ENCODE measurements around the gene ADGRL1. TPM values are rescaled to one million over a fixed set of nuclear protein-coding genes. Genes with fewer than 3 reads are reported as not detected.

Gene ADGRL1
- total RNA-seq, 1 experiment from 2014 or later, result 39.3 TPM

DNA sequence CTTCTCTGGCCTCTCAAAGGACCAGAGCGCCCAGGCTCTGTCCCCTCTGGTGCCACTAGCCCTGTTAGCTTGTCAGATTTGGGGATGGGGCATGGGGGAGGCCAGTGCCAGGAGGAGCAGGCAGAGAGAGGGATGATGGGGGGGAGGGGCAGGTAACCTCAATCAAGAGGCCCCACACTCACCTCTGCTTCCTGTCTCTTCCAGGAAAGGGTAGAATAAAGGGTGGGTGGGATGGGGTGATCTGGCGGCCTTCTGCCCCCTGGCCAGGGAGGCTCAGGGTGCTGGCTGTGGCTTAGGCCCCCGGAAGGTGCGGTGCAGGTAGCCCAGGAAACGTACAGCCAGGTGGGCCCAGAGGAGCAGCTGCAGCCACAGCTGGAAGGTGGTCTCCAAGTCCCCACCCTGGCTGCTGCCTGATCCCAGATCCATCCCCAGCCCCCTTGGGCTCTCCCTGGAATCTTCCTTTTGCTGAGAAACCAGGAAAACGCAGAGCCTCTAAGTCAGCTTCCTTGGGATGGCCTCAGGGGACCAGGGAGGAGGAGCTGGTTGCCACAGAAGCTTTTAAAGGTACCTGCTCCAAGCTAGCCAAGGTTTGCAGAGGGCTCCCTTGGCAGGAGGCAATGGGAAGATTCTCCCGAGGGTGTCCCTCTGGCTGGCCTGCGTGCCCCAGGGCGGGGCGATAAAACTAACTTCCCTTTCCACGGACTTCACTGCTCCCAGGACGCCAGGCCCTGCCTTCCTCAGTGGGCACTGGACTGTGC is 93.7 kb downstream of the ADGRL1 start:
- Histone ChIP-seq H4K20me1 (ENCODE audit: low read length) (no peaks in the 10 kb centered on the region), H3F3A (ENCODE audit: low read length, unreplicated experiment) (no peaks in the 10 kb centered on the region), H3K4me3 (ENCODE audit: low read length) (no peak overlapping the region), H3K4me1 (ENCODE audit: insufficient read depth, low read length) (peaks cover 10% of the 10 kb centered on the region), H3K79me2 (ENCODE audit: low read length) (peaks cover 34% of the 10 kb centered on the region), H3K27me3 (ENCODE audit: low read length) (no peaks in the 10 kb centered on the region), H3K36me3 (ENCODE audit: low read depth, low read length) (no peaks in the 10 kb centered on the region), H3K9ac (ENCODE audit: low read length) (no peak overlapping the region), H3K9me2 (replicated peaks; ENCODE audit: low read length) (no peaks in the 10 kb centered on the region), H3K27ac (ENCODE audit: low read length) (no peak overlapping the region), H2AFZ (ENCODE audit: low read length) (no peak overlapping the region), H3K4me2 (ENCODE audit: low read length) (no peak overlapping the region), H3K9me3 (ENCODE audit: low read length) (no peaks in the 10 kb centered on the region)
- DNase-seq (no peak), ATAC-seq (no peak)
- no TSS peak for BruUV-seq (replicated peaks)
- ChIA-PET POLR2A (ENCODE audit: unreplicated experiment) (no interaction called here), CTCF (no interaction called here)
- intact Hi-C loops (cut with micrococcal nuclease), result no loop called here
- TF ChIP-seq EZH2phosphoT487 (IDR thresholded peaks at IDR 0.05; ENCODE audit: borderline replicate concordance, low read length) (no peak), EZH2 (IDR thresholded peaks at IDR 0.05; ENCODE audit: low read length, unreplicated experiment) (no peak)
- TF ChIP-seq, protein P1, sequence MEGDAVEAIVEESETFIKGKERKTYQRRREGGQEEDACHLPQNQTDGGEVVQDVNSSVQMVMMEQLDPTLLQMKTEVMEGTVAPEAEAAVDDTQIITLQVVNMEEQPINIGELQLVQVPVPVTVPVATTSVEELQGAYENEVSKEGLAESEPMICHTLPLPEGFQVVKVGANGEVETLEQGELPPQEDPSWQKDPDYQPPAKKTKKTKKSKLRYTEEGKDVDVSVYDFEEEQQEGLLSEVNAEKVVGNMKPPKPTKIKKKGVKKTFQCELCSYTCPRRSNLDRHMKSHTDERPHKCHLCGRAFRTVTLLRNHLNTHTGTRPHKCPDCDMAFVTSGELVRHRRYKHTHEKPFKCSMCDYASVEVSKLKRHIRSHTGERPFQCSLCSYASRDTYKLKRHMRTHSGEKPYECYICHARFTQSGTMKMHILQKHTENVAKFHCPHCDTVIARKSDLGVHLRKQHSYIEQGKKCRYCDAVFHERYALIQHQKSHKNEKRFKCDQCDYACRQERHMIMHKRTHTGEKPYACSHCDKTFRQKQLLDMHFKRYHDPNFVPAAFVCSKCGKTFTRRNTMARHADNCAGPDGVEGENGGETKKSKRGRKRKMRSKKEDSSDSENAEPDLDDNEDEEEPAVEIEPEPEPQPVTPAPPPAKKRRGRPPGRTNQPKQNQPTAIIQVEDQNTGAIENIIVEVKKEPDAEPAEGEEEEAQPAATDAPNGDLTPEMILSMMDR (conservative IDR thresholded peaks at IDR 0.05; ENCODE audit: low read depth, low read length), result no peak

DNA sequence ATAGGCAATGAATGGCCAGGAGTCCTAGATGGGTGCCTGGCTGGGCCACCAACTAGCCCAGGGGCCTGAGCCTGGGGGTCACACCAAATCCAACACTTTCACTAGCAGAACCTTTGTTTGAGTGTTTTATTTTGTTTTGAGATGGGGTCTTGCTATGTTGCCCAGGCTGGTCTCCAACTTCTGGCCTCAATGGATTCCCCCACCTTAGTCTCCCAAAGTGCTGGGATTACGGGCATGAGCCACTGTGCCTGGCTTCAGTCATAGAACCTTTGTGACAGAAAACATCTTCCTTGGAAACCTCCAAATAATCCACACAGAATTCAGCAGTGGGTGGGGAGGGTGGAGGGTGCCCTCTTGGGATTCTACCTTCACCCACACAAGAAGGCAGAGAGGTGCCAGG is 94.5 kb downstream of the ADGRL1 start:
- Histone ChIP-seq H3K27ac (ENCODE audit: low read length) (no peak overlapping the region), H3K27me3 (ENCODE audit: low read length) (no peaks in the 10 kb centered on the region), H3K36me3 (ENCODE audit: low read depth, low read length) (no peaks in the 10 kb centered on the region), H2AFZ (ENCODE audit: low read length) (no peak overlapping the region), H3K4me2 (ENCODE audit: low read length) (no peak overlapping the region), H3K9ac (ENCODE audit: low read length) (no peak overlapping the region), H3K9me2 (replicated peaks; ENCODE audit: low read length) (no peaks in the 10 kb centered on the region), H4K20me1 (ENCODE audit: low read length) (no peaks in the 10 kb centered on the region), H3F3A (ENCODE audit: low read length, unreplicated experiment) (no peaks in the 10 kb centered on the region), H3K9me3 (ENCODE audit: low read length) (no peaks in the 10 kb centered on the region), H3K4me1 (ENCODE audit: insufficient read depth, low read length) (peaks cover 7% of the 10 kb centered on the region), H3K4me3 (ENCODE audit: low read length) (no peak overlapping the region), H3K79me2 (ENCODE audit: low read length) (peaks cover 27% of the 10 kb centered on the region)
- no peak for DNase-seq
- intact Hi-C loops (cut with micrococcal nuclease), result no loop called here
- TF ChIP-seq EZH2 (IDR thresholded peaks at IDR 0.05; ENCODE audit: low read length, unreplicated experiment) (no peak), EZH2phosphoT487 (IDR thresholded peaks at IDR 0.05; ENCODE audit: borderline replicate concordance, low read length) (no peak)
- TF ChIP-seq, protein P1 (conservative IDR thresholded peaks at IDR 0.05; ENCODE audit: low read depth, low read length), result no peak
- no peak for ATAC-seq
- CTCF ChIA-PET, result no interaction called here
- POLR2A ChIA-PET (ENCODE audit: unreplicated experiment), result no interaction called here
- BruUV-seq (replicated peaks), result no TSS peak

DNA sequence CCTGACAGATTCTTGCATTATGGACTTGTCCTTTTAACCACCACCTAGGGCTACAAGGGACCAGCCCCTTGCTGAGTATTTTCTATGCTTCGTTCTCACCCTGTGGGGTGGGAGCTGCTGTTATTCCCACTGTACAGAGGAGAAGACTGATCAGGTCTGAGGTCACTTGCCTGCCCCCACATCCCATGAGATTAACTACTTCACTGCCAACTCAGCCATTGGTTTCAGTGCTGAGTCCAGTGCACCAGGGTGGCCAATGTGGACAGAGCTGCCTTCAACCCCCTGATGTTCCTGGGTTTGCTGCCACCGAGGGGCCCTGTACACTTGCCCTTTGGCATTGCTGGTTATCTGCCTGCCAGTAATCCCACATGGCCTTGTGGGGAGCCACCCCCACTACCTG is 95.3 kb downstream of the ADGRL1 start:
- Histone ChIP-seq H3K27me3 (ENCODE audit: low read length) (no peaks in the 10 kb centered on the region), H3K9me2 (replicated peaks; ENCODE audit: low read length) (no peaks in the 10 kb centered on the region), H3K4me1 (ENCODE audit: insufficient read depth, low read length) (no peaks in the 10 kb centered on the region; the same call in 1 of the 2 replicates), H3K4me2 (ENCODE audit: low read length) (no peak overlapping the region), H2AFZ (ENCODE audit: low read length) (no peak overlapping the region), H3F3A (ENCODE audit: low read length, unreplicated experiment) (no peaks in the 10 kb centered on the region), H3K79me2 (ENCODE audit: low read length) (peaks cover 19% of the 10 kb centered on the region), H3K36me3 (ENCODE audit: low read depth, low read length) (peaks cover 2% of the 10 kb centered on the region; the same call in 1 of the 2 replicates), H4K20me1 (ENCODE audit: low read length) (no peaks in the 10 kb centered on the region), H3K4me3 (ENCODE audit: low read length) (no peak overlapping the region), H3K27ac (ENCODE audit: low read length) (no peak overlapping the region), H3K9me3 (ENCODE audit: low read length) (no peaks in the 10 kb centered on the region), H3K9ac (ENCODE audit: low read length) (no peak overlapping the region)
- no TSS peak for BruUV-seq (replicated peaks)
- DNase-seq (no peak), ATAC-seq (no peak)
- POLR2A ChIA-PET (ENCODE audit: unreplicated experiment), result no interaction called here
- no peak for TF ChIP-seq EZH2phosphoT487 (IDR thresholded peaks at IDR 0.05; ENCODE audit: borderline replicate concordance, low read length)
- TF ChIP-seq EZH2 (IDR thresholded peaks at IDR 0.05; ENCODE audit: low read length, unreplicated experiment), result no peak
- TF ChIP-seq, protein P1 (conservative IDR thresholded peaks at IDR 0.05; ENCODE audit: low read depth, low read length), result no peak
- CTCF ChIA-PET, result no interaction called here
- intact Hi-C loops (cut with micrococcal nuclease), result no loop called here
